ENCODE data around the gene CYP1A2. TPM values are rescaled to one million over a fixed set of nuclear protein-coding genes. Genes with fewer than 3 reads are reported as not detected.

CYP1A2 gene
- total RNA-seq, 1 donor from 2014 or later = not detected

- DNase-seq (ENCODE audit: low read depth) (no peak), FAIRE-seq (no peak)
- TF ChIP-seq, protein P1, sequence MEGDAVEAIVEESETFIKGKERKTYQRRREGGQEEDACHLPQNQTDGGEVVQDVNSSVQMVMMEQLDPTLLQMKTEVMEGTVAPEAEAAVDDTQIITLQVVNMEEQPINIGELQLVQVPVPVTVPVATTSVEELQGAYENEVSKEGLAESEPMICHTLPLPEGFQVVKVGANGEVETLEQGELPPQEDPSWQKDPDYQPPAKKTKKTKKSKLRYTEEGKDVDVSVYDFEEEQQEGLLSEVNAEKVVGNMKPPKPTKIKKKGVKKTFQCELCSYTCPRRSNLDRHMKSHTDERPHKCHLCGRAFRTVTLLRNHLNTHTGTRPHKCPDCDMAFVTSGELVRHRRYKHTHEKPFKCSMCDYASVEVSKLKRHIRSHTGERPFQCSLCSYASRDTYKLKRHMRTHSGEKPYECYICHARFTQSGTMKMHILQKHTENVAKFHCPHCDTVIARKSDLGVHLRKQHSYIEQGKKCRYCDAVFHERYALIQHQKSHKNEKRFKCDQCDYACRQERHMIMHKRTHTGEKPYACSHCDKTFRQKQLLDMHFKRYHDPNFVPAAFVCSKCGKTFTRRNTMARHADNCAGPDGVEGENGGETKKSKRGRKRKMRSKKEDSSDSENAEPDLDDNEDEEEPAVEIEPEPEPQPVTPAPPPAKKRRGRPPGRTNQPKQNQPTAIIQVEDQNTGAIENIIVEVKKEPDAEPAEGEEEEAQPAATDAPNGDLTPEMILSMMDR (IDR thresholded peaks at IDR 0.05; ENCODE audit: insufficient read depth, low read length, severe bottlenecking) = no peak
- Histone ChIP-seq H3K36me3 (ENCODE audit: control insufficient read depth, insufficient read depth, low read length) (peaks cover 2% of the 10 kb centered on the region), H3K27me3 (ENCODE audit: control insufficient read depth, insufficient read depth, low read length) (no peaks in the 10 kb centered on the region), H3K4me3 (ENCODE audit: low read depth, low read length) (no peak overlapping the region)
Measured at GRCh38 chr15:74779162-74779648, 30.6 kb downstream of the CYP1A2 start.

- FAIRE-seq (no peak), DNase-seq (ENCODE audit: low read depth) (peak; percentile 55)
- Histone ChIP-seq H3K36me3 (ENCODE audit: control insufficient read depth, insufficient read depth, low read length) (peaks cover 2% of the 10 kb centered on the region), H3K4me3 (ENCODE audit: low read depth, low read length) (no peak overlapping the region), H3K27me3 (ENCODE audit: control insufficient read depth, insufficient read depth, low read length) (no peaks in the 10 kb centered on the region)
- TF ChIP-seq, protein P1 (IDR thresholded peaks at IDR 0.05; ENCODE audit: insufficient read depth, low read length, severe bottlenecking) = no peak
Measured at GRCh38 chr15:74780523-74781430, 32.1 kb downstream of the CYP1A2 start.

- TF ChIP-seq, protein P1 (IDR thresholded peaks at IDR 0.05; ENCODE audit: insufficient read depth, low read length, severe bottlenecking) = peak; percentile 64
- no peaks in the 10 kb centered on the region for H3K27me3 ChIP-seq (ENCODE audit: control insufficient read depth, insufficient read depth, low read length)
- DNase-seq (ENCODE audit: low read depth) = no peak
- no peak for FAIRE-seq
- peaks cover 4% of the 10 kb centered on the region for H3K36me3 ChIP-seq (ENCODE audit: control insufficient read depth, insufficient read depth, low read length)
- H3K4me3 ChIP-seq (ENCODE audit: low read depth, low read length) = peak within 1 kb of the TSS; percentile 82
Measured at GRCh38 chr15:74781431-74782258, 33.0 kb downstream of the CYP1A2 start, which contains the start of gene CSK. TSS of gene CSK (plus strand) at chr15:74782080. CDS start at chr15:74798298, 16,218 bp downstream.

GRCh38 chr15:74782259-74783071, 33.8 kb downstream of the CYP1A2 start:
- peaks cover 4% of the 10 kb centered on the region for H3K36me3 ChIP-seq (ENCODE audit: control insufficient read depth, insufficient read depth, low read length)
- no peak for FAIRE-seq
- DNase-seq (ENCODE audit: low read depth) = no peak
- TF ChIP-seq, protein P1 (IDR thresholded peaks at IDR 0.05; ENCODE audit: insufficient read depth, low read length, severe bottlenecking) = no peak
- peak overlapping the region; percentile 82 for H3K4me3 ChIP-seq (ENCODE audit: low read depth, low read length)
- H3K27me3 ChIP-seq (ENCODE audit: control insufficient read depth, insufficient read depth, low read length) = no peaks in the 10 kb centered on the region

GRCh38 chr15:74783072-74783807, 34.6 kb downstream of the CYP1A2 start:
- DNase-seq (ENCODE audit: low read depth) = no peak
- Histone ChIP-seq H3K27me3 (ENCODE audit: control insufficient read depth, insufficient read depth, low read length) (no peaks in the 10 kb centered on the region), H3K36me3 (ENCODE audit: control insufficient read depth, insufficient read depth, low read length) (peaks cover 4% of the 10 kb centered on the region), H3K4me3 (ENCODE audit: low read depth, low read length) (peak overlapping the region; percentile 82)
- no peak for FAIRE-seq
- TF ChIP-seq, protein P1 (IDR thresholded peaks at IDR 0.05; ENCODE audit: insufficient read depth, low read length, severe bottlenecking) = no peak
